DND-41 (cell line): ENCODE results near the gene VMO1.
A peak's percentile ranks its signal among the peaks of the same experiment; 100 is the strongest.

Experiments
- ATAC-seq: fragments of 200-7000 bp; cut with Tn5 transposase; 3 replicates; pipeline ENCODE4 v1.9.1; 2021; ENCODE audit warnings: low read depth; ENCODE audit not compliant: insufficient read depth
- DNase-seq: peaks from one replicate; pipeline ENCODE4 v3.0.0-alpha.2; 2020
- H2AFZ ChIP-seq: 2 replicates; pipeline ENCODE4 v1.6.0; 2012; ENCODE audit warnings: low read depth, low read length
- H3K27ac ChIP-seq: 2 replicates; pipeline ENCODE4 v1.5.1; 2012; ENCODE audit warnings: low read length, inconsistent platforms
- H3K27me3 ChIP-seq: fragments of 200-600 bp; sonication (generic); 2 replicates; pipeline ENCODE4 v1.6.0; 2012; ENCODE audit warnings: low read length, mild to moderate bottlenecking, inconsistent platforms; ENCODE audit not compliant: insufficient read depth, poor library complexity
- H3K36me3 ChIP-seq: 2 replicates; pipeline ENCODE4 v1.5.1; 2012; ENCODE audit warnings: low read length, inconsistent platforms; ENCODE audit not compliant: insufficient read depth
- H3K4me1 ChIP-seq: 2 replicates; pipeline ENCODE4 v1.5.1; 2012; ENCODE audit warnings: mild to moderate bottlenecking, low read length; ENCODE audit not compliant: insufficient read depth
- H3K4me2 ChIP-seq: 2 replicates; pipeline ENCODE4 v1.6.0; 2012; ENCODE audit warnings: mild to moderate bottlenecking, moderate library complexity, low read length, inconsistent platforms; ENCODE audit not compliant: insufficient read depth
- H3K4me3 ChIP-seq, 2 experiments: fragments of 200-600 bp in 1 of 2; shearing (Covaris generic) in 1 of 2; 2 replicates each; pipeline ENCODE4 v1.5.1; 2012 to 2016; ENCODE audit warnings: inconsistent platforms in 2 of 2, low read length in 2 of 2, mild to moderate bottlenecking in 2 of 2, low read depth in 1 of 2, moderate library complexity in 1 of 2
- H3K79me2 ChIP-seq: 2 replicates; pipeline ENCODE4 v1.6.0; 2012; ENCODE audit warnings: low read length, inconsistent platforms; ENCODE audit not compliant: insufficient read depth
- H3K9ac ChIP-seq: 2 replicates; pipeline ENCODE4 v1.6.0; 2012; ENCODE audit warnings: low read depth, mild to moderate bottlenecking, inconsistent platforms, low read length, moderate library complexity
- H3K9me3 ChIP-seq: 2 replicates; pipeline ENCODE4 v1.5.1; 2012; ENCODE audit warnings: low read length, moderate library complexity, mild to moderate bottlenecking, inconsistent platforms; ENCODE audit not compliant: insufficient read depth, severe bottlenecking
- H4K20me1 ChIP-seq: 2 replicates; pipeline ENCODE4 v1.6.0; 2012; ENCODE audit warnings: low read length; ENCODE audit not compliant: insufficient read depth
- CTCF ChIP-seq: IDR thresholded peaks from 2 replicates; pipeline ENCODE4 v1.5.1; 2012; ENCODE audit warnings: borderline replicate concordance, low read length, moderate library complexity, mild to moderate bottlenecking; ENCODE audit not compliant: poor library complexity, severe bottlenecking; ENCODE audit errors: extremely low read depth
- EZH2 ChIP-seq: IDR thresholded peaks from 3 replicates; pipeline ENCODE4 v1.6.1; 2012; ENCODE audit warnings: borderline replicate concordance, low read depth, mild to moderate bottlenecking, moderate library complexity, low read length, inconsistent platforms; ENCODE audit not compliant: severe bottlenecking

The VMO1 gene

GRCh38 chr17:4796552-4796920 is 10.4 kb upstream of the VMO1 start:
- peaks cover 22% of the 10 kb centered on the region for H3K4me1 ChIP-seq
- H3K9ac ChIP-seq = peak overlapping the region; percentile 74
- peaks cover 12% of the 10 kb centered on the region; the same call in 1 of the 2 replicates for H4K20me1 ChIP-seq
- peak overlapping the region; percentile 69 to 74 for H3K4me3 ChIP-seq
- TF ChIP-seq CTCF (no peak), EZH2 (no peak)
- H2AFZ ChIP-seq = peak overlapping the region; percentile 75
- peaks cover 21% of the 10 kb centered on the region for H3K79me2 ChIP-seq
- no peaks in the 10 kb centered on the region for H3K9me3 ChIP-seq
- DNase-seq = peak; percentile 60
- no peaks in the 10 kb centered on the region for H3K27me3 ChIP-seq
- peak overlapping the region; percentile 82 for H3K27ac ChIP-seq
- H3K36me3 ChIP-seq = peaks cover 22% of the 10 kb centered on the region
- ATAC-seq = peak; percentile 56
- H3K4me2 ChIP-seq = peak overlapping the region; percentile 97

- peaks cover 12% of the 10 kb centered on the region; the same call in 1 of the 2 replicates for H4K20me1 ChIP-seq
- H3K4me1 ChIP-seq = peaks cover 29% of the 10 kb centered on the region
- H3K27me3 ChIP-seq = no peaks in the 10 kb centered on the region
- H3K27ac ChIP-seq = no peak overlapping the region
- peak overlapping the region; percentile 40; the same call in 1 of the 2 replicates for H3K4me2 ChIP-seq
- H3K36me3 ChIP-seq = peaks cover 22% of the 10 kb centered on the region
- TF ChIP-seq EZH2 = no peak
- TF ChIP-seq CTCF = no peak
- peaks cover 21% of the 10 kb centered on the region for H3K79me2 ChIP-seq
- H2AFZ ChIP-seq = peak overlapping the region; percentile 60
- peak overlapping the region in 1 of 2 experiments; percentile 69; a peak in 2 of 4 replicates for H3K4me3 ChIP-seq
- DNase-seq (no peak), ATAC-seq (no peak)
- no peaks in the 10 kb centered on the region for H3K9me3 ChIP-seq
- H3K9ac ChIP-seq = 0 out of 2 replicates have a peak overlapping the region, but pooled peaks have one; percentile 74
Measured at GRCh38 chr17:4795168-4795567, 9.0 kb upstream of the VMO1 start.

DNA sequence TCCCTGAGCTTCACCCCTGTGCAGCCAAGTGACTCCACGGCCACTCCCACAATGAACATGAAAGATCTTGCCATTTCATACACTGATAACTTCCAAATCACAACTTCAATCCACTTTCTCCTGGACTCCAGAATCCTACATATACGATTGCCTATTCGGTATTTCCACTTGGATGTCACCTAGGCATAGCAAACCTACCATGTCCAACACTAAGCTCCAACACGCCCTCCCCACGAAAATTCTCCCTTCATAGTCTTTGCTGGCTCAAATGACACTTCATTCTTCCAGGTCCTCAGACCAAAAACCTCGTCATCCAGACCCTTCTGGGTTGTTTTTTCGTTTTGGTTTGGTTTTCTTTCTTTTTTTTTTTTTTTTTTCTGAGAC is 4.5 kb upstream of the VMO1 start:
- Histone ChIP-seq H3K79me2 (peaks cover 2% of the 10 kb centered on the region; the same call in 1 of the 2 replicates), H3K4me2 (peak overlapping the region; percentile 98), H3K9me3 (no peaks in the 10 kb centered on the region), H3K4me1 (peaks cover 25% of the 10 kb centered on the region), H4K20me1 (no peaks in the 10 kb centered on the region), H3K9ac (peak overlapping the region; percentile 89), H3K4me3 (peak overlapping the region; percentile 62 to 70; a peak in 3 of 4 replicates), H3K27me3 (no peaks in the 10 kb centered on the region), H2AFZ (peak overlapping the region; percentile 96), H3K27ac (peak overlapping the region; percentile 62), H3K36me3 (no peaks in the 10 kb centered on the region)
- ATAC-seq (no peak), DNase-seq (no peak)
- TF ChIP-seq EZH2 = no peak
- TF ChIP-seq CTCF = no peak
